HG02885 (cell line): ENCODE data around the gene NCKAP5.

ENCODE experiments used
- ATAC-seq: cut with Tn5 transposase; IDR thresholded peaks from one replicate; pipeline ENCODE4 v1.9.1; 2021; ENCODE audit warnings: mild to moderate bottlenecking; ENCODE audit not compliant: unreplicated experiment, poor library complexity

Gene NCKAP5

DNA sequence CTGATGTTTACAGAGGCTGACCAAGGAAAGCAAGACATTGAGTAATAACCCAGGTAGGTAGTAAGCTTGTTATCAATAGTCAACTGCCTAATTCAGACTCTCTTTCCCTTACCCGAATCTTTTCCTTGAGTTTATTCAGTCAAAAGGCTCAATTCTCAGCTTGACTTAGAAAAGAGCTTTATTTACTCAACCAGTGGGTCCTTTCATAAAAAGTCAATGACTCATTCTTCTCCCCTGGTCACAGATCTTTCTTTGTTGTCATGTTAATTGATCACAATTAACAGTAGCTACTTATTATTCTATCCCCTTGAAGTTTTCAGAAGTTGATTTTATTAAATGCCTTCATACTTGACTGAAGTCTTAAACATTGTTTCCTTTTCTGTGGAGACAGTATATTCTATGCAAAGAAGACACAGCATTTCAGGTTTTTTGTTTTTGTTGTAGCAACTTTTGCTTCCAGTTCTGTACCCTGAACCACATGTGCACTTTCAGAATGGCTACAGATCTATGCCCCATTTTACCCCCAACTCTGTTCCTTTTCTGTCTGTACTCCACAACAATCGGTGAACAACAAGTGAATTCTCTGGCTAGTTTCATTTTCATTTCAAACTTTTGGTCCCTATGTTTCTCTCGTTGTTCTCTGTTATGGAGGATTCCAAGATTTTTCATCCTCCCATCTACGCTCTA is 428.3 kb downstream of the NCKAP5 start:
- no peak for ATAC-seq

DNA sequence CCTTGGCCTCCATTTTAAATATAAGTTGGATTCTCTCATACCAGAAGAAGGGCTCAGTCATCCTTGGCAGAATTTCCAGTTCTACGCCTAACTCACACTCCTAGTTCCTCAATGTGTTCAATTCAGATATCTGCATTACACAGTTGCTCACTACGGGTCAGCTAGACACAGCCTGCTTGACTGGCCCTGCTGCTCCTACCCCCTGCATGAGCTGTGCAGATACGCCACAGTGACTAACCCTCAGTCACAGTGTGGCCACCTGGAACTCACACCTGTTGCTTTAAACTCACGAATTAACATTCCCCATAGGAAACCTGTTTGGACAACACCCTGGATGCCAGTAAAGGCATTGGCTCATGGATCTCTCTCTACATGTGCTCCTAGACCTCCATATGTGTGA is 429.6 kb downstream of the NCKAP5 start:
- ATAC-seq, result no peak

DNA sequence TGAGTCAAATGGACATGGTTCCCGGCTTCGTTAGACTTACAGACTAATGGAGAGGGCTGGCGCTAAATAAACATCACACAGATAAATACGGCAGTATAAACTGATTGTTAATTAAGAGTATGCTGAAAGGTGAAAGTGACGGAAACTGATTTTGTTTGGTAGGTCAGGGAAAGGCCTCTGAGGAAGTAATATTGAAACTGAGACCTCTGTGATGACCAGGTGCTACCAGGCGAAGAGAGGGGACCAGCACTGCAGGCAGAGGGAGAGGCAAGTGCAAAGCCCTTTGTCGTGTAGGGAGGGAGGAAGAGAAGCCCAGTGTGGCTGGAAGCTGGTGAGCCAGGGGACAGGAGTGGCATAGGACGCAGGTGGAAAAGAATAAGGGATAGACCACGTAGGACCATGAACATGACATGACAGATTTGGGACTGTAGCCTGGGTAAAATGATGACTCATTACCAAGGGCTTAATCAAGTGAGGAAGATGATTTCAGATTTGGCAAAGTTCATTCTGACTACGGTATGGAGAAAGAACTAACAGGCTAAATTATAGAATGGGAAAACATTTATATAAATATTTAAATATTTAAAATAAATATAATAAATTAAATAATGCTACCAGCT is 433.1 kb downstream of the NCKAP5 start:
- ATAC-seq, result no peak

DNA sequence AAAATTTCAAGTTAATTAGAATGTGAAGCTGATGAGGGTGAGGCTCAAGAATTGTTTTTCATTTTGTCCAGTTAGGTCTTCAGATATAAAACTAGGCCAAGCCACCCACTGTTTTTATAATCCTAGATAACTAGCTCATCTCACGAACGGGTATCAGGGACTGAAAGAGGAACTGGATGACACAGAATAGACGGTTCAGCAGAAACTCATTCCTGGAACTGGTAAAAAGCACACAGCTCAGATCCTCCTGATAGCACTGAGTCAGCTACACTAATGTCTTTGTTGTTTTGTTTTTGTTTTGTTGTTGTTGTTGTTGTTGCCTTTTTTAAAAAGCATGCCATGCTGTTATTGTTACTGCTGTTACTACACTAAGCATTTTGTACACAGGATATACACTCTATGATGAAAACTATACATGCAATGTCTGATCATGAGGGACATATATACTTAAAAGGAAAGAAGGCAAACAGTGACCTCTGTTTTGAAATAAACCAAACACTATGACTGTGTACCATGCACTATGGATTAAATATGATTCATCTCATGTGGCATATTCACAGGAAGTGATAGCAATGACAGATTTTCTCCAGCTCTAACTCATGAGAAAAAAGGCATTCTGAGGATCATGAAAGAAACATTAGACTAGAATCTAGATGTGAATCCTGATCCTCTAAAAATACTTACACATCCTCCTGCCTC is 437.6 kb downstream of the NCKAP5 start:
- ATAC-seq, result no peak

DNA sequence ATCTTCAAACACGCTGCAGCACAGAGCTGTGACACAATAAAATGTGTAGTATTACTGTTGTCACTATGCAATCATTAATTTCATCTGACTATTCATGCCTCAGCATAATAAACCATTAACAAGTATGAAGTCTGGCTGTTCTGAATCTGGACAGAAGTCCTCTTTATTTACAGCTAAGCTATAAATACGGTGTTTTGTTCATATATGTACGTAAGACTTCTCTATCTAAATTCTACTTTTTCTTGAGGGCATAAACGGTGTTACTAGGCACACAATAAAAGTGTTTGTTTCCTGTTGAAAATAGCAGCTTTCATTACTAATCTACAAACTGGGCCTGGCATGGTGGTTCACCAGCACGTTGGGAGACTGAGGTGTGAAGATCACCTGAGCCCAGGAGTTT is 443.8 kb downstream of the NCKAP5 start:
- no peak for ATAC-seq

DNA sequence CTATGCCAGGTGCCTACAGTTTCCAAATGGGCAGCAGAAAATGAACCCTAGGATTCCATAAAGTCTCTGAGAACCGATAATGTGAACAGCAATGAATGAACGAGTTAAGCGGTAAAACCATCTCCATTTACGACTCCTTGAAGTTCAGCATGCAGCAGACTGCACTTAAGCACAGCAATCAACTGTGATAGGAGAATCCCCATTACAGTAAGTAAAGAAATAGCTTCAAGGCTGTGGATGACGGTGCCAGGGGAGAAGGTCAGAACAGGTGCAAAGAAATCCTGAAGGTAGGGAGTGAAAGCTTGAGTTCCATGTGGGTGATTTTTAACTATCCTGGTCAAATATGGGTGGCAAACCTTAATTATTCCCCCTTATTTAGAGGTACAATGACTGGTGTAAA is 444.4 kb downstream of the NCKAP5 start:
- no peak for ATAC-seq

DNA sequence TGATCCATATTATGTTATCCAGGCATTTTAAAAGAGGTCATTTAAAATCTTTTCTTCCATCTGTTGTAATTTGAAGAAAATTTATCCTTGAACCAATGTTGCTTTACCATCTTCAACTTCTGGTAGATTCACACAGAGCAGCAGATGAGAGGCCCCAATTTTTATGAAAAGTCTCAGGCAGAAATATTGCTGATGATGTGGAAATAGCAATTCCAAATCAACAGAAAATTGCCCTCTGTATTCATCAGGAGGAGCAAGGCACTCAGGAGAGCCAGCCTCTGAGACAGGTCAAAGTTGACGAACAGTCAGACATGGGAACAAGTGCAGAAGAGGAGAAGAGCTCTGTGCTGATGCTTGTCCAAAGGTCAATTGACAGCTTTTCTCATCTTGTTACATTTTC is 444.9 kb downstream of the NCKAP5 start:
- ATAC-seq, result no peak

DNA sequence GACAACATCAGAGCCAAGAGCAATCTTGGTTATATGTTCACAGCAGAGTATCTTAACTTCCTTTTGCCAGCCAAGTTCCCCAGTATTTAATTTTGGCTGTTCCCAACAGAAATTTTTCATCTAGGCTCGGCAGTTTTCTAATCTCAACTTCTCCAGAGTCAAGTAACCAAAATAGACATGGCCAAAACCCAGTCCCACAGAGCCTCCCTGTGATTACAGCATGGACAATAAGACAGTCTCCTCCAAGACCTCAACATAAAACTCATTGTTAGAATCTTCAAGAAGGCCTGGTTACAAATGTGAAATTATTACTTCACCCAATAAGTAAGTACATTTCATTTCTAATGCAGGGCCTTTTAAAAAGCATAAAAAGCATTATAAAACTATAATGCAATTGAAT is 445.7 kb downstream of the NCKAP5 start:
- no peak for ATAC-seq

DNA sequence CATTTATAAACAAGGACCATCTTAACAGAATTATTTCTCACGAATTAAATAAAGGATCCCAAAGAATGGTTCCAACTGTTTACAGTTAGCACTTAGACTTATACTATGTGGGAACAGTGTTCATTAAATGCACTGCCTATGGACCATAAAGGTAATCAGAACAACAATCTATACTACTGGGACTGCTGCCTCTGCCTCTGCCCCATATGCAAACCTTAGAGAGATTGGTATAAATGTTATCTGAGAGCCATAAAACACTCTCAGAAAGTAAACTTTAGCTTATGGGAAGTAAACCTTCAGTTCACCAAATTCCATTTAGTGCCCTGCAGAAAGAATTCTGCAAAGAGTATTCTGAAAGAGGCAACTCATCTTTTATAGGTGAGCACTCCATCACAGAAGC is 448.0 kb downstream of the NCKAP5 start:
- ATAC-seq, result no peak

DNA sequence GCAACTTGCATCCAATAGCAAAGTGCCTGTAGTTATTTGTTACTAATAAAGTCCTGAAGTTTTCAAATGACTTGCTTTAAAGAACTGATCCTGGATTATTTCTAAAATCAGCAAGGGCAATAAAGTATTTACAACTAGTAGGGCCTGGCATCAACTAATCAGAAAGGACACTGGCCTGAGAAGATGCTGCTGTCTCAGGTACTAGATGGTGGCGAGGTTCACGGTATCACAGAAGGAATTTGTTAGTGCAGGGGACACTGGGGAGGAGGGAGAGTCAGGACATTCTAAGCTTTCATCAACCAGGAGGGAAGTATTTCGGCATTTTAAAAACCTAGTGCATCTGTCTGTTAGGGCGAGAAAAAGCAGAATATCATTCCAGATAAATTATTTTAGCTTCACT is 458.1 kb downstream of the NCKAP5 start:
- no peak for ATAC-seq

DNA sequence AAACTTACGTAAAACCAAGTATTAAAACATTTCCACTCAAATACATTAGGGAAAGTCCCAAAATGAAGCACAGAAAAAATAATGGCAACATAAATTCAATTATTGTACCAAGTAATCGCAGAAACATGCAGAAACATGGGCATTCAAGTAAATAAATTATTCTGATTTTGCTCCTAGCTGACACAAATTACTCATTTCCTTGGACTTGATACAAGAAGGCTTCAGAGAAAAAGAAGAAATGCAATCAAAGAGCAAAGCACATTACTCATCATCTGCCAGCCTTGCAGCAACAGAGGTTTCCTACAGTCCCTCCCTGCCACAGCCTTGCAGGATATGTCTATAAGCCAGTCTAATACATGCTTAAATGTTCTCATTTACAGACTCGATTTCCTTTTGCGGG is 458.5 kb downstream of the NCKAP5 start:
- ATAC-seq, result no peak

DNA sequence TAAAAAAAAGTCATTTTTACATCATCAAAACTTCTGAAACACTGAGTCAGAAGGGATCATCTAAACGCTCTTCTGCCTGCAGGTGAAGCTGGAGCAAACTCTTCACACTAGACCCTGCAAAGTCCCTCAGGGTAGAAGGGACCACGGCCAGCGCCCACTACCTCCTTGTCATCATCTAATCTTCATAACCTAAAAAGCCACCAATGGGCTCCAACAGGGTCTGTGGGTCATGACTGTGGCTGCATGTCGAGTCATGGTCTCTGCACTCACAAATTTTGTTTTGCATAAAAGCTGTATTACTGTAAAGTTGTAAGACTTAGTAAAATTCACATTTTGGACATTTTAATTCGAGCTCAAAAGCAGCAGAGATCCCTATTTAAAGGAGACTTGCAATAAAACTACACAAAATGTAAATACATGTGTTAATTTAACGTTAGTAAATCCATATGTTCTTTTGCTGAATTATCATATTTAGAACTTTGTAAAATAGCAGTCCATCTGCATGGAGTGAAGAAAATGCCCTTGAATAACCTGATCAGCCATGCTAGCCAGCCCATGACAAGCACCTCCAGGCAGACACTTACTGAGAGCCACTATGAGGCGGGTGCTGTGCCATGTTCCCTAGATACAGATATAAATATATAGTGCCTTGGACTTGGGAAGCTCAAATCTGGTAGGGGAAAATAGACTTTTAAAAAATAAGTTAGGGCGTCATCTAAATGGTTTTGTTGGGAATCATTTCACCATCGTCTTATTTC is 461.0 kb downstream of the NCKAP5 start:
- ATAC-seq, result no peak

DNA sequence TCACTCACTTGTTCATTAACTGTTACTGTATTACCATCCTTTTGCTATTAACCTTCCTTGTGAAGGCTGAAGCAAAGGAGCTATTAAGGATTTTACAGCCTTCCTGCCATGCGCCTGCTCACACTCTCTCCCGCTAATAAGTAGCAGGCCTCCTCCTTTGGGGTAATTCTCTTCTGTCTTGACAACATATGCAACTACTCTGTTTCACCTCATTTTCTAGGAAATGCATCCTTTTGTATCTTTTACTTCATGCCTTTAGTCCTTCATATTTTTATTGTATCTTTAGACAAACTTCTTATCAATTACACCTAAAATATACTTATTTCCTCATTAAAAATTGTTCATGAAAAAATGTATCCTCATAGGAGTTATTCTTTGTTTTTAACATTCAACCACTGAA is 463.4 kb downstream of the NCKAP5 start:
- no peak for ATAC-seq

DNA sequence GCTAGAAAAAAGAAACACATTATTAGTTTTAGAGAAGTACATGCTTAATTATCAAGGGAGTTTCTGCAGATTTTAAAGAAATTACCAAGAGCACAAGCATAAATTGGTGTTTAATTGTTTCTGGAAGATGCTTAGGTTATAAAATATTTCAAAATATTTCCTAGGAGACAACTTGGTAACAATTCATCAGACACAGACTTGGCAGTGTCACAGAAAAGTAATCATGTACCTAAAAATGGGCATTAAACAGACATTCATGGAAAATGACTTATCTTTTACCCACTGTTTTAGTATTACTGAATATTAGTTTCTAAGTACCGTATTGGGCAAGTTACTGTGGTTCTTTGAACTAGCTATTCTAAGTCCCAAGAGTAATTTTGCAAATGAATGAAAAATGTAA is 469.5 kb downstream of the NCKAP5 start:
- ATAC-seq, result no peak

DNA sequence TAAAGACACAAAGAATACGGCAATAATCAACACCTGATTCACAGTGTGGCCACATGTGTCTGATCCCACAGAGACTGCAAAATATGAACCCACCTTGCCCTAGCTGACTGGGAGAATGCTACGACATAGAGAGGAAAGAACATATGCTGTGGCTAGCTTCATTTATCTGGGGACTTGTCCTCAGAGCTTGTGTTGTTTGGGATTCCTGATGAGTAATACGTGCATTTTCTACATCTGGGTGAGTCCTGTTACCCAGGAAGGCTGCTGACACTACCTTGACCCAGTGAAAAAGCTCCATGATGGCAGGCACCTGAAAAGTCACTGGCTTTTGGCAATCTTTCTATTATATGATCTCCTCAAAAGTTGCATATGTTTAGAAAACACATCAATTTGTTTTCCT is 470.6 kb downstream of the NCKAP5 start:
- ATAC-seq, result no peak

DNA sequence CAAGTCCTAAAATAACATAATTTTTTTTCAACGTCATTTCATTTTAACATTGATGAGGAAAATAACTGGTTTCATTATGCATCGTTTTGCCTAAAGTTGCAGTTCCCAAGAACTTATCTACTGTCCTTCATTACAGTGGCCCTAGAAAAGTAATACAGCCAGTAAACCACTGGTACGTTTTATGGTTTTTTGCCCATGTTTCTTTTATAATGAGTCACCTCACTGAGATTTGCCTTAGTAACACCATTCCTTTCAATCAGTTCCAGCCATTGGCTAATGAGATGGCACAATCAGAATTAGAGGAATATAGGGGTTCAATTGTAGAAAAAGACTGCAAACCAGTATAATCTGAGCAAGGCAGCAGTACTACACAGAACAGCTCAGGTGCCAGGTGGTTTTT is 475.7 kb downstream of the NCKAP5 start:
- ATAC-seq, result no peak

DNA sequence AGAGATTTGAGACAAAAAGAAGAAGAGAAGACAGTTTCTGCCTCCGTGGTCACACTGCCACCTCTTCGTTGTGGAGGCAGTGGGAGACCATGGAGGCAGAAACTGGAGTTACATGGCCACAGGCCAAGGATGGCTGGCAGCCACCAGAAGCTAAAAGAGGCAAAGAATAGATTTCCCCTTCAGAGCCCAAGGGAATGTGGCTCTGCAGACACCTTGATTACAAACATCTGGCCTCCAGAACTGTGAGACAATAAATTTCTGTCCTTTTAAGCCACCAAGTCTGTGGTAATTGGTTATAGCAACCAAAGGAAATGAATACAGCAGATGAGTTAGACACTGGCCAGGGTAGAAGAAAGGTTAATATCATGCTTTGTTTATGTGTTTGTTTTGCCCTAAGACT is 477.9 kb downstream of the NCKAP5 start:
- no peak for ATAC-seq

DNA sequence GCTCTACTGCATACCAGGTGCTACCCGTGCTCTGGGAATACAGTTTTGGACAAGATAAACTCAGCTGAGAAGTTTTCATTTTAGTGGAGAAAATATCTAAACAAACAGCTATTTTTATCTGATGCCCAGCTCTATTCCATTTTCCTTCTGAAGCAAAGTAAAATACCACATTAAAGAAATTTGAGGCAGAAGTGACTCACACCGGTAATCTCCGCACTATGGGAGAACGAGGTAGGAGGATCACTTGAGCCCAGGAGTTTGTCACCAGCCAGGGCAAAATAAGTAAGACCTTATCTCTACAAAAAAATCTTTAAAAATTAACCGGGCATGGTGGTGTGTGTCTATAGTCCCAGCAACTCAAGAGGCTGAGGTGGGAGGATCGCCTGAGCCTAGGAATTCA is 482.1 kb downstream of the NCKAP5 start:
- no peak for ATAC-seq

DNA sequence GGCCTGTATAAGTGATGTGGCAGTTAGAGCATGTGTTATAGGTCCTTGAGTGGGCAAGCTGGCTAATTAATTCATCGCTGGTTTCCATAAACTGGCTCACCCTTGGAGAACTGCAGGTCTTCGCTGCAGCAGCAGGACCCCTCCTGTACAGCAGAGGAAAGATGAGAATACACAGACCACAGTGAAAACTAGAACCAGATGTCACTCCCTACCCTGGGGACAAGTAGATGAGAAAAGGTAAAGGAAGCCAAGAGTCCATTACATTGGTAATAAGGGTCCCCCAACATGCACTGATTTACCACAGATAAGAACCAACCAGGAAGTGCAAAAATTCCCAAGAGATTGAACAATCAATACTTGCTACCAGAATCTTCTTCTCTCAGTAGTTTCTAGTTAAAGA is 482.6 kb downstream of the NCKAP5 start:
- ATAC-seq, result no peak

DNA sequence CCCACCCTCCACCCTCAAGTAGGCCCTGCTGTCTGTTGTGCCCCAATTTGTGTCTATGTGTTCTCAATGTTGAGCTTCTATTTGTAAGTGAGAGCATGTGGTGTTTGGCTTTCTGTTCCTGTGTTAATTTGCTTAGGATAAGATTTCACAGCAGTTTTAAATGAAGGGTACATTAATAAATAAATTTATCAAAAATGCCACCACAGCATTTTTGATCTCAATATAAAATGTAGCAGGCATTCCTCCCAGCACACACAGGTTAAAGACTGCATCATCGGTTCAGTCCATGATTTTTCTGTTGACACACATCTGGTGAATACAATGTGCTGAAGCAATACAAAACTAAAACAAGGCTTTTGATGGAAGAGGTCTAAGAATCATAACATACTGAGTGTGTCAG is 486.2 kb downstream of the NCKAP5 start:
- no peak for ATAC-seq

DNA sequence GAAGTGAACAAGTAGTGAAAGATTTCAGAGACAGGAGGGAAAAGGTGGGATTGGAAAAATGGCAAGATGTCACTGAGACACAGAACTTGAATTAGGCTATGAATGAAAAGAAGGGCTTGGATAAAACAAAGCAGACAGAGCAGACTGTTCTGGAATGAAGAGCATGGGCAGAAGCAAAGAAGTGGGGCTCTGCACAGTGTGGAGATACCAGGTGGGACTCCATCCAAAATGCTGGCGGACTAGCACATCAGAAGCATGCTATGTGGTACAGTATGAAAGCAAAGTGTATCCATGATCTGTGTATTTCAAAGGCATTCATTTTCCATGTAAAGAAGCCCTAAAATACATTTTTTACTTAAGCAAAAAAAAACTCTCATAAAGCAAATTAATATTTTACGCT is 487.4 kb downstream of the NCKAP5 start:
- ATAC-seq, result no peak
